AG09309 (cell line): ENCODE measurements around the gene RASSF3.
"Not testable (repeated sequence)": the region's sequence is repeated elsewhere in the genome, so short reads cannot be mapped to it uniquely, and the experiment has no call there.

ENCODE experiments used
- DNase-seq: peaks from one replicate; pipeline ENCODE4 v3.0.0-alpha.2; 2010; ENCODE audit warnings: low read depth
- H3K4me3 ChIP-seq: 2 replicates; pipeline ENCODE4 v1.5.1; 2011; ENCODE audit warnings: mild to moderate bottlenecking, low read depth, low read length, moderate library complexity; ENCODE audit not compliant: control insufficient read depth
- CTCF ChIP-seq: IDR thresholded peaks from 2 replicates; pipeline ENCODE4 v1.5.1; 2011; ENCODE audit warnings: mild to moderate bottlenecking, low read depth, low read length, inconsistent platforms; ENCODE audit not compliant: insufficient read depth, control insufficient read depth; ENCODE audit errors: missing control alignments

Gene RASSF3

GRCh38 chr12:64580681-64581080, 29.6 kb upstream of the RASSF3 start:
- TF ChIP-seq CTCF: no peak

GRCh38 chr12:64582114-64582513, 28.2 kb upstream of the RASSF3 start:
- H3K4me3 ChIP-seq: no peak overlapping the region
- no peak for DNase-seq
- TF ChIP-seq CTCF: no peak

More at GRCh38 chr12:64580681-64581080, 29.6 kb upstream of the RASSF3 start:
- no peak overlapping the region for H3K4me3 ChIP-seq
- DNase-seq: no peak

GRCh38 chr12:64582862-64583261, 27.4 kb upstream of the RASSF3 start:
- H3K4me3 ChIP-seq: no peak overlapping the region
- no peak for TF ChIP-seq CTCF
- no peak for DNase-seq

- DNase-seq, H3K4me3 ChIP-seq: not testable (repeated sequence)
These were observed 26.9 kb upstream of the RASSF3 start for GRCh38 chr12:64583395-64583770.

GRCh38 chr12:64583771-64584421, 26.4 kb upstream of the RASSF3 start:
- DNase-seq: no peak
- H3K4me3 ChIP-seq: no peak overlapping the region
- TF ChIP-seq CTCF: no peak

- no peak for DNase-seq
- no peak for TF ChIP-seq CTCF
- H3K4me3 ChIP-seq: no peak overlapping the region
These were observed 25.2 kb upstream of the RASSF3 start for GRCh38 chr12:64585104-64585503.

- TF ChIP-seq CTCF: no peak
- no peak for DNase-seq
- no peak overlapping the region for H3K4me3 ChIP-seq
These were observed 22.8 kb upstream of the RASSF3 start for GRCh38 chr12:64587447-64587846.
